LNCAP (cell line): ENCODE results near the gene RPP38.
A peak's percentile ranks its signal among the peaks of the same experiment; 100 is the strongest.

Experiments
- CTCF ChIP-seq: fragments of 450-650 bp; IDR thresholded peaks from 2 replicates; pipeline ENCODE4 v1.5.1; 2017; ENCODE audit warnings: mild to moderate bottlenecking

RPP38 gene

GRCh38 chr10:15088428-15089261, 8.5 kb upstream of the RPP38 start, which contains the start of gene ACBD7:
TSS of gene ACBD7 (minus strand) at chr10:15088776. CDS start at chr10:15088728, 48 bp downstream.
- no peak for TF ChIP-seq CTCF

GRCh38 chr10:15091418-15091817, 5.7 kb upstream of the RPP38 start:
- TF ChIP-seq CTCF: no peak

GRCh38 chr10:15092855-15093408, 4.2 kb upstream of the RPP38 start:
- TF ChIP-seq CTCF: no peak

GRCh38 chr10:15096661-15097010, 519 bp upstream of the RPP38 start:
- TF ChIP-seq CTCF: no peak

- TF ChIP-seq CTCF: no peak
Observed at GRCh38 chr10:15099886-15100285, 2.7 kb downstream of the RPP38 start.

- no peak for TF ChIP-seq CTCF
Observed at GRCh38 chr10:15103513-15103912, 6.4 kb downstream of the RPP38 start.

GRCh38 chr10:15106352-15107013, 9.3 kb downstream of the RPP38 start:
- peak; percentile 97 for TF ChIP-seq CTCF
